ENCODE measurements around the gene MED27.

The MED27 gene

DNA sequence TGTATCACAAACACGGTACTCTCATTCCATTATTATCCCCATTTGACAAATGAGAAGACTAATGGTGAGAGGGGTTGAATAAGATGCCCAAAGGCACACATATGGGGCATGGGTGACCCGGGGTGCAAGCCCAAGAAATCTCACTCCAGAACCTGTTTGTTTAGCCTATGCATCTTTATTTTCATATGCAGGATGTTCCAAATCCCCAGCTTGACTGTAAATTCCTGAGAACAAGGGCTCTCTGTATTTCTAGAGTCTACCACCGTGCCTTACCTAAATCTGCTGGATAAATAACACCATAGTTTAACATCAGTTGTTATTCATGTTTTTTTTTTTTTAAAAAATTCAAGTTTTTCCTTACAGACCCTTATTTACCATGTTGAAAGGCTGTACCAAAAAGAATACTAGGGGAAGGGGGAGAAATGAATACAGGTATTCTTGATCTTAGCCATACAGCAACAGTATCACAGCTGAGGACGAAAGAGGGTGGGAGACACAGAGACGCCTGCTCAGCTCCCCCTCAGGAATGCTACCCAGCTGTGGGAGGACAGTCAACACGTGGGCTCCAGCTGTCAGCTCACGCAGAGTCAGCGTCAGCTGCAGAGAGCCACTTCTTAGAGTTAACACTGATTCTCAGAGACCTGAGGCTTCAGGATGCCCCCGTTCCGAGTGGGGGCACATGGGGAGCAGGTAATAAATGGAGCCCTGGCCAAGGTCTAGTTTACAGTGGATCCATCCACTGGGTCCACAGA is 86.6 kb downstream of the MED27 start:
- H3K27ac ChIP-seq, result no peak overlapping the region
- TF ChIP-seq, protein P1, sequence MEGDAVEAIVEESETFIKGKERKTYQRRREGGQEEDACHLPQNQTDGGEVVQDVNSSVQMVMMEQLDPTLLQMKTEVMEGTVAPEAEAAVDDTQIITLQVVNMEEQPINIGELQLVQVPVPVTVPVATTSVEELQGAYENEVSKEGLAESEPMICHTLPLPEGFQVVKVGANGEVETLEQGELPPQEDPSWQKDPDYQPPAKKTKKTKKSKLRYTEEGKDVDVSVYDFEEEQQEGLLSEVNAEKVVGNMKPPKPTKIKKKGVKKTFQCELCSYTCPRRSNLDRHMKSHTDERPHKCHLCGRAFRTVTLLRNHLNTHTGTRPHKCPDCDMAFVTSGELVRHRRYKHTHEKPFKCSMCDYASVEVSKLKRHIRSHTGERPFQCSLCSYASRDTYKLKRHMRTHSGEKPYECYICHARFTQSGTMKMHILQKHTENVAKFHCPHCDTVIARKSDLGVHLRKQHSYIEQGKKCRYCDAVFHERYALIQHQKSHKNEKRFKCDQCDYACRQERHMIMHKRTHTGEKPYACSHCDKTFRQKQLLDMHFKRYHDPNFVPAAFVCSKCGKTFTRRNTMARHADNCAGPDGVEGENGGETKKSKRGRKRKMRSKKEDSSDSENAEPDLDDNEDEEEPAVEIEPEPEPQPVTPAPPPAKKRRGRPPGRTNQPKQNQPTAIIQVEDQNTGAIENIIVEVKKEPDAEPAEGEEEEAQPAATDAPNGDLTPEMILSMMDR (conservative IDR thresholded peaks at IDR 0.05), result no peak

DNA sequence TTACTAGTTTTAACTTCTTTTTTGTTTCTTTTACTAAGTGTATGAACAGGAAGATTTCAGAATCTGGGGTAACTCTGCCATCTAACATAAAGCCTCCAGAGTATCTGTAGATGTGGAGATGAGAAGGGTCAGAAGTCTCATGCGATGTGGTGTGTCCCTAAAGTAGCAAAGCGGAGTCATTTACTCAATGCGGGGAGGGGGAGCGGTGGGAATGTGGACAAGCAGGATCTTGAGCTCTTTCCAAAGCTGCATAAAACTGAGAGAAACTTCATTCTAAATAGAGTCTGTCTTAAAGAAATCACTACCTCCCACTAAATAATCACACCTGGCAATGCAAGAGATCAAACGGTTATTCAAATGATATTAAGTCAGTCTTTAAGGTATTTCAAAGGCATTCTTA is 92.4 kb downstream of the MED27 start:
- TF ChIP-seq, protein P1 (conservative IDR thresholded peaks at IDR 0.05), result no peak
- no peak overlapping the region for H3K27ac ChIP-seq

DNA sequence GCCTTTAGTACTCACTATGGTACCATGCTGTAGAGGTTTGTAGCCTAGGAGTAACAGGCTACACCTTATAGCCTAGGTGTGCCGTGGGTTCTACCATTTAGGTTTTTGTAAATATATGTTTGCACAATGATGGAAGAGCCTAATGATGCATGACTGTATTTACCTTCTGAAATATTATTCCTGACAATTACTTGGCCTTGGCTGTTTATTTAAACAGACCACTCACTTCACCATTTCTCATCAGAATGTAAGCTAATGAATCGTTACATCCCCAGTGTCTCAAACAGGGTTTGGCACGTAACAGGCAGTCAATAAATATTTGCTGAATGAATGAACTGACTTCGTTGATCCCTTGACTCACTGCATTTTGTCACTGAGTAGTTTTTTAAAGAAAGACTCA is 93.1 kb downstream of the MED27 start:
- H3K27ac ChIP-seq, result no peak overlapping the region
- TF ChIP-seq, protein P1 (conservative IDR thresholded peaks at IDR 0.05), result no peak

DNA sequence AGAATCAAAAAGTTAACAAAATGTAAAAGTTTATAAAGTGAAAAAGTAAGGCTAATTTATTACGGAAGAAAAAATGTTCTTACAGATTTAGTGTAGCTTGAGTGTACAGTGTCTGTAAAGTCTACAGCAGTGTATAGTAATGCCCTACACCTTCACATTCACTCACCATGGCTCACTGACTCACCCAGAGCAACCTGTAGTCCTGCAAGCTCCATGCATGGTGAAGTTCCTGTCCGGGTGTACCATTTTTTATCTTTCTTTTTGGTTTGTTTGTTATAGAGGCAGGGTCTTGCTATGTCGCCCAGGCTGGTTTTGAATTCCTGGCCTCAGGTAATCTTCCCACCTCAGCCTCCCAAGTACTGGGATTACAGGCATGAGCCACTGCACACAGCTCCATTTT is 93.6 kb downstream of the MED27 start:
- H3K27ac ChIP-seq, result no peak overlapping the region
- TF ChIP-seq, protein P1 (conservative IDR thresholded peaks at IDR 0.05), result no peak

DNA sequence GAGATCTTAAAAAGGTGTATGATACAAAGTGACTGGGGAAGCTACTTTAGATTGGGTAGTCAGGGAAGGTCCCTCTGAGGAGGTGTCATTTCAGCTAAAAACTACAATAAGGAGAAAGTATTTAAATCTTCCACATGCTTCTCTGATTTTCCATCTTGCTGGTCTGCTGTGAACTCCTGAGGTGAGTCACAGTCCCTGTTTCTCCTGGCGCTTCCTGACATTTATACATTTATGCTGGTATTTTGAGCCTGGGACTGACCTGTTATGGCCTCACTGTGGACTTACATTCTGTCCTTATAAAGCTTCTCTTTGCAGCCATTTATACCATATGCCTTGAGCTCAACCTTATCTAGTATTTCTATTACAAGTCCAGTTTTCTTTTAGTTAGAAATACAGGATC is 95.1 kb downstream of the MED27 start:
- no peak overlapping the region for H3K27ac ChIP-seq
- TF ChIP-seq, protein P1 (conservative IDR thresholded peaks at IDR 0.05), result no peak

DNA sequence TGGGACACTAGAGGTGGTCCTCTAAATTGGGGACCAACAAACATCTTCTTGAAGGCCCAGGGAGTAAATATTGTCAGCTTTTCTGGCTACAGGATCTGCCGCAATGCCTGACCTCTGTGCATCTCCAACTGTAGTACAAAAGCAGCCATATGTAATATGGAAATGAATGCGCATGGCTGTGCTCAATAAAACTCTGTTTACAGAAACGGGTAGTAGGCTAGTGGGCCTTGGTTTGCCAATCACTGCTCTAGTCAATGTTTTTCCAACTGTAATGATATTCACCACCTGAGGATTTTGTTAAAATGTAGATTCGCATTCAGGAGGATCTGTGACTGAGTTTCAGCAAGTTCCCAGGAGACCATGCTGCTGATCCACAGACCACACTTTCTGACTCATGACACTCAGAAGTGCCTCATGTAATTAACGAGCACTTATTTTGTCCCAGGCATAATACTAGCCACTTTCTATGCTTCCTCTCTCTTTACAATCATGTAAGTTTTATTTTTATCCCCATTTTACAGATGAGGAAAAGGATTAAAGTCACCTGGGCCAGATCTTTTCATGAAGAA is 96.9 kb downstream of the MED27 start:
- TF ChIP-seq, protein P1 (conservative IDR thresholded peaks at IDR 0.05), result no peak
- no peak overlapping the region for H3K27ac ChIP-seq

DNA sequence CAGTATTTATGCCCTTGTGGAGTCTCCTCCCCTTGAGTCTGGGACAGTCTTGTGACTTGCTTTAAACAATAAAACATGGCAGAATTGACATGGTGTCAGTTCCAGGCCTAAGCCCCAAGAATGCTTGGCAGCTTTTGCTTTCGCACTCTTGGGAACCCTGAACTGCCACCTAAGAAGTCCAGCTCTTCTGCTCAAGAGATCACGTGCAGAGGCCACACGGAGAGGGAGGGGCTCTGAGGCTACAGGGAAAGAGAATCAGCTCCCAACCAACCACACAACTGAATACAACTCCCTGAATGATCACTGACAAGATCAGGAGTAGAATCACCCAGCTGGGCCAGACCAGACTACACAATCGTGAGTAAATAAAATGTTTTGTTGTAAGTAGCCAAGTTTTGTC is 97.6 kb downstream of the MED27 start:
- TF ChIP-seq, protein P1 (conservative IDR thresholded peaks at IDR 0.05), result no peak
- H3K27ac ChIP-seq, result no peak overlapping the region
